WI38 (cell line): ENCODE results near the gene NAAA.

ENCODE experiments used
- H3K4me3 ChIP-seq: 2 replicates; pipeline ENCODE4 v1.5.1; 2011; ENCODE audit warnings: low read depth, mild to moderate bottlenecking, control low read depth, low read length
- TF ChIP-seq, protein P1 (sequence below): IDR thresholded peaks from 2 replicates; pipeline ENCODE4 v1.5.1; 2012; ENCODE audit warnings: low read depth, mild to moderate bottlenecking, control low read depth, low read length

Gene NAAA

GRCh38 chr4:75898536-75898935, 42.3 kb downstream of the NAAA start:
- TF ChIP-seq, protein P1, sequence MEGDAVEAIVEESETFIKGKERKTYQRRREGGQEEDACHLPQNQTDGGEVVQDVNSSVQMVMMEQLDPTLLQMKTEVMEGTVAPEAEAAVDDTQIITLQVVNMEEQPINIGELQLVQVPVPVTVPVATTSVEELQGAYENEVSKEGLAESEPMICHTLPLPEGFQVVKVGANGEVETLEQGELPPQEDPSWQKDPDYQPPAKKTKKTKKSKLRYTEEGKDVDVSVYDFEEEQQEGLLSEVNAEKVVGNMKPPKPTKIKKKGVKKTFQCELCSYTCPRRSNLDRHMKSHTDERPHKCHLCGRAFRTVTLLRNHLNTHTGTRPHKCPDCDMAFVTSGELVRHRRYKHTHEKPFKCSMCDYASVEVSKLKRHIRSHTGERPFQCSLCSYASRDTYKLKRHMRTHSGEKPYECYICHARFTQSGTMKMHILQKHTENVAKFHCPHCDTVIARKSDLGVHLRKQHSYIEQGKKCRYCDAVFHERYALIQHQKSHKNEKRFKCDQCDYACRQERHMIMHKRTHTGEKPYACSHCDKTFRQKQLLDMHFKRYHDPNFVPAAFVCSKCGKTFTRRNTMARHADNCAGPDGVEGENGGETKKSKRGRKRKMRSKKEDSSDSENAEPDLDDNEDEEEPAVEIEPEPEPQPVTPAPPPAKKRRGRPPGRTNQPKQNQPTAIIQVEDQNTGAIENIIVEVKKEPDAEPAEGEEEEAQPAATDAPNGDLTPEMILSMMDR: no peak
- H3K4me3 ChIP-seq: no peak overlapping the region

DNA sequence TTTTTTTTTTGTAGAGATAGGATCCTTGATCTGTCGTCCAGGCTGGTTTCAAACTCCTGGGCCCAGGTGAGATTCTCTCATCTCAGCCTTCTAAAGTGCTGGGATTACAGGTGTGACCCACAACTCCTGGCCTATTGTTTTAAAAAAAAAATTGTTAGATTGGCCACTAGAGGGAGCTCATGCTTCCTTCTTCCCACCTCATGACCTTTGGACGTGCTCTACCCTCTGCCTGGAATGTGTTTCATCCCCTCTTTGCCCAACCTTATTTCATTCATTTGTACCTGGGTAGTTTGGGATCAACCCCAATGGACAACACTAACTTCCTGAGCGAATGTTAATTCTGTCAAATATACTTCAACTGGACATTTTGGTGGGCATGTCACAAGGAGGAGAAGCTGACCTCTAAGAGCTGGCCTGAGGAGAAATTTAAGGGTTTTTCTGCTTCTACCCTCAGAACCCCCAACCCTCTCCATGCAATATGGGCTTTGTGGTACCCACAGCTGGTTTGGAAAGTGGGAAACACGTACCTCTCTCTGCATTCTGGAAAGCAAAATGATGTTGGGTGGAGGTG, 45.0 kb downstream of the NAAA start:
- H3K4me3 ChIP-seq: no peak overlapping the region
- TF ChIP-seq, protein P1: peak; percentile 58

- no peak overlapping the region for H3K4me3 ChIP-seq
- TF ChIP-seq, protein P1: peak; percentile 19; the same call in 1 of the 2 replicates
Measured at GRCh38 chr4:75892508-75892907, 48.3 kb downstream of the NAAA start.

DNA sequence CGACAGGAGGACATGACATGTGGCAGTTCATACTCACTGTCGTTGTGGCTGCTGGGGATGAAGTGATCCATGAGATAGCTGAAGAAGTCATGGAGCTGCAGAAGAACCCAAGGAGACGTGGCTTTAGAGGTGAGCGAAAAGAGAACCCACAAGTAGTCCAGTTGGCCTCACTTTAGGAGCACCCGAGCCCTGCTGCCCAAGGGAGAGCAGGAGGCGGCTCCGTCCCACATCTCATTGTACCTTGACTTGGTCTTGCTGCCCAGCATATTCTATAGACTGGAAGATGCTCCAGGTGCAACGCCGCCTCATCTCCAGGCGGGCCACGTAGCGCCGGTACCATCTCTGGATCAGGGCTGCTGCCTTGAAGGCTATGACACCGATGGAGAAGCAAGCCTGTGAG, 49.2 kb downstream of the NAAA start:
- TF ChIP-seq, protein P1: no peak
- no peak overlapping the region for H3K4me3 ChIP-seq

- TF ChIP-seq, protein P1: no peak
- H3K4me3 ChIP-seq: no peak overlapping the region
Measured at GRCh38 chr4:75889537-75890199, 51.1 kb downstream of the NAAA start.

GRCh38 chr4:75886104-75886503, 54.7 kb downstream of the NAAA start:
- no peak overlapping the region for H3K4me3 ChIP-seq
- TF ChIP-seq, protein P1: no peak

DNA sequence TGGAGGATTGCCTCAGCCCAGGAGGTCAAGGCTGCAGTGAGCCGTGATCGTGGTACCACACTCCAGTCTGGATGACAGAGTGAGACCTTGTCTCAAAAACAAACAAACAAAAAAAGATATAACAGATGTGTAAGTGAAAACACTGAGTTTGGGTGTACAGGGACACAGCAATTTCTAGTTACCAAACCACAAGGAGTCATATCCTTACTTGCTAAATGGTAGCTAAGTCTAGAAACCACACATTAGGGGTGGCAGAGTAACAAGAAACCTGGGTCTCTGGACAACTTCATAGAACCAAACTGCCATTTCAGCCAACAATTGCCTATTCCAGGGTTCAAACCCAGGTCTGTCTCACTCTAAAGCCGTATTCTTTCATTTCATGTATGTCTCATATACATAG, 59.3 kb downstream of the NAAA start:
- TF ChIP-seq, protein P1: no peak
- H3K4me3 ChIP-seq: no peak overlapping the region
